ENCODE measurements around the gene SYF2.

GRCh38 chr1:25232027-25232865, at the start of gene SYF2:
- TF ChIP-seq CTCF (conservative IDR thresholded peaks at IDR 0.05) (no peak), ZFX (IDR thresholded peaks at IDR 0.05) (peak; percentile 58; the same call in 1 of the 2 replicates)
